GM18502 (cell line): ENCODE data around the gene ATP10A.
"Not testable (repeated sequence)": the region's sequence is repeated elsewhere in the genome, so short reads cannot be mapped to it uniquely, and the experiment has no call there.

Experiments
- ATAC-seq: cut with Tn5 transposase; IDR thresholded peaks from one replicate; pipeline ENCODE4 v1.9.1; 2021; ENCODE audit warnings: mild to moderate bottlenecking; ENCODE audit not compliant: unreplicated experiment, poor library complexity

Gene ATP10A

DNA sequence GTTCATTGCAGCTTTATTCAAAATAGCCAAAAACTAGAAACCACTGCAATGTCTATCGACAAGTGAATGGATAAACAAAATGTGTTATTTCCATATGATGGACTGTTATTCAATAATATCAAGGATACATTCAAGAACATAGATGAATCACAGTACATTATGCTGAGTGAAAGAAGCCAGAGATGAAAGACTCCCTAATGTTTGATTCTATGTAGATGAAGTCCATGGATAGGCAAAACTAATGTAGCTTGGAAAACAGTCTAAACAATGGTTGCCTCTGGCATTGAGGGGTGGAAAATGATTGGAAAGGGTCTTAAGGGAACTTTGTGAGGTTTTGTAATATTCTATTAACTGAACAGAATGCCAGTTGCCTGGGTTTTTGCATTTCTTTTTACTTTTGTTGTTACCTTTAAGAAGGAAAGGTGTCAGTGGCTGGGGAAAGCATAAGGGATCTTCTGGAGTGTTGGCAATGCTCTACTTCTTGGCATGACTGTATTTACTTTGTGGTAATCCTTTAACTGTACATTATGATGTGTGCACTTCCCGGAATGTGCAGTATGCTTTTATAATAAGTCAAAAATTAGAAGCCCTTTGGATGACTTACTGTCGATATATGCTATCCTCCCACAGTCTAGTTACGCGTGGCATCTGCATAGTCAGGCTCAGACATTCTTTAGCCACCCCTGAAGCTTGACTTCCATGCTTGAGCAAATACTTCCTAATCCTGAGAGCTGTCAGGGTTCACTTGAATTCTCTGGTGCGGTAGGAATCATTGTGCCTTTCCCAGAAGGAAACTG is 20.5 kb upstream of the ATP10A start:
- ATAC-seq, result no peak

DNA sequence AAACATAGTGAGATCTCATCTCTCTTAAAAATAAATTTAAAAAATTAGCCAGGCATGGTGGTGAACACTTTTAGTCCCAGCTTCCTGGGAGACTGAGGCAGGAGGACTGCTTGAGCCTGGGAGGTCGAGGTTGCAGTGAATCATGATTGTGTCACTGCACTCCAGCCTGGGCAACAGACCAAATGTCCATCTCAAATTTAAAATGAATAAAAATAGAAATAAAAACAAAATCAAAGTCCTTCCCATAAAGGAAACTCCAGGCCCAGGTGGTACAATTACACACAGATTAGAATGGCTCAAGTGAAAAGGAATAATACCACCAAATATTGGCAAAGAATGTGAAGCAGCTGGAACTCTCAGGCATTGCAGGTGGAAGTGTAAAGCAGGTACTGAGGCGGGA is 19.3 kb upstream of the ATP10A start:
- no peak for ATAC-seq

- ATAC-seq, result not testable (repeated sequence)
Observed at GRCh38 chr15:25880877-25881276, 17.8 kb upstream of the ATP10A start.

DNA sequence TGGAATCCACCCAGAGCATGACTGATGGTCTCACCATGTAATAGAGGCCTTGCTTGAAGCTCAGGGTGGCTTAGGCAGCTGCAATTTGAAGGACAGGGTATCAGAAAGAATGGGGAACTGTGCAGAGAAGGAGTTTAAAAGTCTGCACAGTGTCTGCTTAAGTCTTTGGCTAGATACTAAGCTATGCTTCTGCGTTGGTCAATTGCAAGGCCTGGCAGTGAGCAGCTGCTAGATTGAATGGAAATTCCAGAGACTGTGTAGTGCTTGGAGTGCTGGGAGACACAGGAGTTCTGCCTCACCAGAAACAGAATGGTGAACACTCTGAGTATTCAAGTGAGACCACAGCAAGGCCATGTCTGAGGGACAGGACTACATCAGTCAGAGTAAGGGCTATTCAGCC is 17.3 kb upstream of the ATP10A start:
- no peak for ATAC-seq

DNA sequence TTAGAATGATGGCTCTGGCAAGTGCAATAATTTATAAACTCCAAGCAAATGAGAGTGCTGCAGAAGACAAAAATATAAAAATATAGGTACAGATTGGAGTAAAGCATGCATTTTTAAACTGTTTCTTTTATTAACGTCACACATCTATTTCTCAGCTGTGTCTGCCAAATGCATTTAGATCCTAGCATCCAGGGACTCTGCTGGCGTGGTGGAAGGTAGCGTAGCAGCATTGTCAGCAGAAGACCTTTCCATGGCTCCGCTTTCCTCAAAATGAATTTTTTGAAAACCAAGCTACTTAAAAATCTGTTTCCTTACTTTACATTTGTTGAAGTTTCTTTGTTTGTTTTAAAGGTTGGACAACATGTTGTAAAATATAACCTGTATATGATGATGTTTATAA is 16.3 kb upstream of the ATP10A start:
- no peak for ATAC-seq

DNA sequence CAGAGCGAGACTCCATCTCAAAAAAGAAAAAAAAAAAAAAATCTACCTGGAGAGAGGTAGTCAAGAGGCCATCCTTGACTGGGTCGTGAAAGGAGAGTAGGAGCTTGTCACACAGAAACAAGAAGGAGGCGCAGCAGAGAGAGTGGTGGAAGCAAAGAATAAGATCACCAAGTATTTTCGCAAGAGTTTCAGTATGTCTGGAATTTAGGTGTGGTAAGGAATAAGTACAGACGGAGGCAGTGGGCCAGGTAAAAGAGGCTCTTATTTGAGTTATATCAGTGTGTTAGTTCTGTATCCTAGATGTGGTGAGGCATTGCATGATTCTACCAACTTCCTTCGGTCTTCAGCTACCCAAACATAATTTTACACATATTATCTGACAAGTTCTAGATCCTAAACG is 14.6 kb upstream of the ATP10A start:
- ATAC-seq, result no peak

DNA sequence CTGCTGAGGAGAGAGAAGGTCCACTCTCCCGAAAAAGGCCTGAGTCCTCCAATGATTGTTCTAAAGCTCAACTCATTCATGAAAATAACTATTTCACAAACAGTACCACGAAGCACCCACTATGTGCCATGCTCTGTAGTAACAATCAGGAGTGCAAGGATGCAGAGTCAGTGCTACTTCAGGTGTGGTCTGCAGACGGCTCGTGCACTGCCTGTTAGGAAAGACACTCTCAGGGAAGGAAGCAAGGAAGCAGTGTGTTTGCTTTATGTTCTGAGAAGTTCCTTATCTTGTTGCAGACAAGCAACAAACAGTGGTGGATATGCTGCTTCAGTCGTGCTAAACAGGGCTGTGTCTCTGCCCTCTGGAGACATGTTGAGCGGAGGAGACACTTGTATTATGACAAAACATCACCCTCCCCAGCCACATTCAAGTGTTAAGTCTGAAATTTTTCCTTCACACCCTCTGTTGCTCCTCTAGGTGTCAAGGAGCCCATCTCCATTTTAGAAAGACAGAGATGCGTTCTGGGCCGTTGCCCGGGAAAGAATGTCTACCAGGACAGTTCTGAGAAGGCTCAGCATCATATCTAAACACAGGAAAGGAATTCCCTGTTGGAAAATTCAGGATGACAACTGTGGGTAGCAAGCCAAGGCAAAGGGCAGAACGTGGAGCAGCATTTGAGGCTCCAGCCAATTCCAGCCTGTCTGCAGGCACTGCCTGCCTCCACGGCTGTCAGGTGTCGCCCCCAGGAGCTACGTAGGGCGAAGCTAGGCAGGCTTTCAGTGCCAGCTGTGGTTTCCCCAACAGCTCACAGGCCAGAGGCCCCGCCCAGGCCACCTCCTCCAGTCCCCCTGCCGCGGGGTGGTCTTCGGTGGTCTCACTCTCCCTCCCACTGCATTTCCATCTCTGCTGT is 13.4 kb upstream of the ATP10A start:
- no peak for ATAC-seq

DNA sequence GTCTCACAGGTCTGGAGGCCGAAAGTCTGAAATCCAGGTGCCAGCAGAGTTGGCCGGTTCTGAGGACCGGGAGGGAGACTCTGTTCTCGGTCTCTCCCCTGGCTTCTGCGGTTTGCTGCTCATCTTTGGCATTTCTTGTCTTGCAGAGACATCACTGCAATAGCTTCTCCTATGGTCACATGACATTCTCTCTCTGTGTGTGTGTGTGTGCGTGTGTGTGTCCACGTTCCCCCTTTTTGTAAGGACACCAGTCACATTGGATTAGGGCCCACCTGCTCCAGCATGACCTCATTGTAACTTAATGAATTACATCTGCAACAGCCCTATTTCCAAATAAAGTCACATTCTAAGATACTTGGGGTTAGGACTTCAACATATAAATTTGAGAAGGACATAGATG is 12.4 kb upstream of the ATP10A start:
- ATAC-seq, result no peak

DNA sequence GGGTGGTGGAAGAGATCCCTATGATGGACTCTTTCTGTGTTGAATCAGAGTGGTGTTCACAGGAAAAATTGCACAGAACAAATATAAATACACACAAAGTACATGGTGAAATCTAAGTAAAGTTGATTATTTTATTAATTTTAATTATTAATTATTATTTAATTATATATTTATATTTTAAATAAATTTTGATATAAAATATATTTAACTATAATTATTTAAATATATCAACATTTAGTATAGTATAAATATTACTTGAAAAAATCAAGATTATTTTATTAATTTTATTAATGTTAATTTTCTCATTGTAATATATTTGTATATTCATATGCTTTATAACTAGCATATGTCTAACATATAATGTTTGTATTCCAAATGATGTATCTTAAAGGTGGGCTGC is 11.3 kb upstream of the ATP10A start:
- ATAC-seq, result no peak

GRCh38 chr15:25871403-25871802 is 8.3 kb upstream of the ATP10A start:
- ATAC-seq, result no peak

- ATAC-seq, result no peak
Observed at GRCh38 chr15:25870938-25871337, 7.8 kb upstream of the ATP10A start.

GRCh38 chr15:25869701-25870100 is 6.6 kb upstream of the ATP10A start:
- ATAC-seq, result no peak

DNA sequence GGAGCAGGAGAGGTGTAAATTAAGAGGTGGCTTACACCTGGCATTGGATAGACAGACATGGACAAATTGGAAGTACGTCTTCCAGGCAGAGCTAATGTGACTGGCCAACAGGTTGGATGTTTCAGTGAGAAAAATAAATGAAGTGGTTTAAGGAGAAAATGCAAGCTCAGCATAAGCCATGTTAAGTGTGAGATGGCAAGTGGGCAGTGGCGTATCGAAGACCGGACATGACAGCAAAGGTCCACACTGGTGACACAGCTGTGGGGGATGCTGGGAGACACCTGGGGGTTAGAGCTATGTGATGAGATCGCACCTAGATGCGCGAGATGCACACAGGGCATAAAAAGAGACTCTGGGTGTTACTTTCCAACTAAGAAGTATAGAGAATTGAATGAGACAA is 3.7 kb upstream of the ATP10A start:
- ATAC-seq, result no peak

GRCh38 chr15:25866251-25866650 is 3.1 kb upstream of the ATP10A start:
- ATAC-seq, result no peak

GRCh38 chr15:25864966-25865365 is 1.8 kb upstream of the ATP10A start:
- no peak for ATAC-seq

- no peak for ATAC-seq
Observed at GRCh38 chr15:25863968-25864580, 947 bp upstream of the ATP10A start.

- ATAC-seq, result no peak
Observed at GRCh38 chr15:25862472-25863110, 536 bp downstream of the ATP10A start.

DNA sequence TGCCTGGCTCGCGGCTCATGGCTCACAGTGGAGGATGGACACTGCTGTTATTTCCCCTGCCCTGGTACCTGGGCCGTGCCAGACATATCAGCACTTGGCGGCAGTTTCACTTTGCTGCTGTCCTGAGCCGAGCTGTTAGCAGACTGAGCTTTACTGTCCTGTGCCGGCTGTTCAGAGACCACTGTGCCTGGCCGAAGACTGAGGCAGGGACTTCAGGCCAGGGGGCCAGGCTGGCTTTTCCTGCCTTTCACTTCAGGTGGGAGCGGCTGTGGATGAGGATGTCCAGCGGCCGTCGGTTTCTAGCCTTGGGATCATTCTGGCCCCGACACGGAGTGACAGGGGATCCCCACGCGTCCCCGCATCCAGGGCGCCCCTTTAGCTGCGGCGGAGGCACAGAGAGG is 1.1 kb downstream of the ATP10A start:
- ATAC-seq, result no peak

DNA sequence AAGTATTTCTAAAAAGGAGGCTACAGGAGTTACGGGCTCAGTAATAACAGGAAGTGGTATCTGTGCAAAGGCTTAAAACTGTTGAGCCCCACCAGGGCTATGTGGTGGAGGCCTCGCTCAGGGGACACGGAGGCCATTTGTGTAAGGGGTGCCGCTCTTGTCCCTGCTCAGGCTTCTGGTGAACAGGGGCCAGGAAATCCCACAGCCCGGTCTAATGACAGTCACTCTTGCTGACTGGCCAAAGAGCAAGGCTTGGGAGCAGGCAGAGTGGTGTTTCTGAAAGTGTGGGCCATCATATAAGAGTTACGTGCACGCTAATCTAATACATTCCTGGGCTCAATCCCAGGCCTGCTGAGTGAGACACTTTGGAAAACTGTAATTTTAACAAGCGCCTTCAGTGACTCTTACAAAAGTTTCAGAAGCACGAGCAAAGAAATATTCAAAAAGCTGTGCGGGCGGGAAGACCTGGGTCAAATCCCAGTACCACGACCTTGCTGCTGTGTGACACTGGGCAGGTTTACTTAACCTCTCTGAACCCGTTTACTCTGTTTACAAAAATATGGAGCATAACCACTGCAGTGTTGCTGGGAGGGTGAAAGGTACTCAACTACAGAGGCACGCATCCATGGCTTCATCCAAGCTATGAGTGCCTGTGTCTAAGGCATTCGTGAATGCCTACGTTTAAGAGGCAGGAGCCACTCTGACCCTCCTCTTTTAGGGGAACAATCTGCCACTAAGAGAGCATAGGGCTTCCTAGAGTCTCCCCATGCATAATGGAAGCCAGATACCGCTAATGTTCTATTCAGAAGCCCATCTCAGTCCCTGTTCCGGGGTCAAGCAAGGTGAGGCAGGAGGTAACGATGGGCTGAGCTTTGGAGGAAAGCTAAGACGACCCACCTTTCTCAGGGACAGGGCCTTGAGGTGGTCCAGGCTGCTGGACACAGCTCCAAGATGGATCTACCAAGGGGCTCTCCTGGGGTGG is 2.0 kb downstream of the ATP10A start:
- no peak for ATAC-seq
